DMS 273 treated with DMSO at 0.1 percent for 48 hours (cell line): ENCODE results near the gene APEH.
"Not testable (repeated sequence)": the region's sequence is repeated elsewhere in the genome, so short reads cannot be mapped to it uniquely, and the experiment has no call there.

Source experiments
- DNase-seq: peaks from one replicate; lab custom pipeline; 2025; lab: John Stamatoyannopoulos, UW

APEH gene

DNA sequence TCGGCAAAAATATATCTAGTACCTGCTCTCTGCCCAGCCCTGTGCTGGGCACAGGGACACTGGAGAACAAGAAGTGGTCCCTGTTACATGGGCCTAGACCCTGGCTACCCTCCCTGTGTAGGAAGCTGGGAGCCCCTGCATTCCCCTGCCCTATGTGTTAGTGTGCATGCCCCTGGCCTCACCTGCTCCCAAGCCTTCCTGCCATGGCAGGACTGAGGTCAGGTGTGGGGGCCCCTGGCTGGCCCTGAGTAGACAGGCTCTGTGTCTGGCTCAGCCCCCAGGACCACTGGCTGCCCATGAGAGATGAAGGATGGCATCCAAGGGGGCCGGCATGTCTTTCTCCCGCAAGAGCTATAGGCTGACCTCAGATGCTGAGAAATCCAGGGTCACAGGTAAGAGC is 16.7 kb downstream of the APEH start:
- not testable (repeated sequence) for DNase-seq

DNA sequence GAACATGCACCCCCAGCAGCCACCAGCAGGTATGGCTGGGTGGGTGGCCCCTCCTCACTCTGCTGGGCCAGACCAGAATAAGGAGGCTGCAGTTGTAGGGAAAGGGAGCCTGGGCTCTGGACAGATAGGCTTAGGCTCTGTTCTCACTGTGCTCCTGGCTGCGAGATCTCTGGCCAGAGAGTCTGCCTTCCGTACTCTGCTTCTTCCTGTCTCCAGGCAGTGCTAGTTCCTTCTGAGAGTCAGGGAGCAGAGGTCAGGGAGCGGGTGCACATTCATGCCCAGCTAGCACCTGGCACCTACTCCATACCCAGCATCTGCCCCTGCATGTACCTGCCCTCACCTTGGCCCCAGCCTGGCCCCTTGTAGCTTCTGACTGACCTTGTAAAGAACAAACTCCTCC is 17.3 kb downstream of the APEH start:
- not testable (repeated sequence) for DNase-seq

DNA sequence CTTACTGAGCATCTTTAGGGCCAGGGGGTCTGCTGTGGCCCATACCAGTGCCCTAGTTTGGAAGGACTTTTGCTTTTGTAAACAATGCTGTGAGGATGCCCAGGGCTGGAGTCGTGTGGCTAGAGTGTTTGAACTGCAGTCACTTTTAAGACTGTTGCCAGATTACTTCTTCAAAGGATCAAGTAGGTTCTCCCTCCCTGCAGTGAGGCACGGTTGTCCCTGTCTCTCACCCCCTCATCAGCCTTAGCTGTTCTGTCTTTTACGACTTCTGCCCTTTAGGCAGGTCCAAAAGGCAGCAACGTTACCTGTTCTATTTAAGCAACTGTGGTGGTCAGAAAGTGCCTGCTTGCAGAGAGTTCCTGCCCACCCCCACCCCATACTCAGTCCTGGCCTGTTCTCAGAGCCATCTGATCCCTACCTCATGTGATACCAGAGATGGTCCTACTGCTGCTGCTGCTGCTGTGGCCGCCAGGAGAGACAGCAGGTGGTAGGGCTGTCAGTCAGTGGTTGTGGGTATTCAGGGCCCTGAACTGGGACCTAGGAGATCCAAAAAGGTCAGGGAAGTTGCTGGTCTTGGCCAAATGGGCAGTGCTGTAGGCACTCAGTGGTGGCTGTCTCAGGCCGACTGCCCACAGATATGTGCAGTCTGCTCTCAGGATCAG is 20.4 kb downstream of the APEH start:
- not testable (repeated sequence) for DNase-seq

DNA sequence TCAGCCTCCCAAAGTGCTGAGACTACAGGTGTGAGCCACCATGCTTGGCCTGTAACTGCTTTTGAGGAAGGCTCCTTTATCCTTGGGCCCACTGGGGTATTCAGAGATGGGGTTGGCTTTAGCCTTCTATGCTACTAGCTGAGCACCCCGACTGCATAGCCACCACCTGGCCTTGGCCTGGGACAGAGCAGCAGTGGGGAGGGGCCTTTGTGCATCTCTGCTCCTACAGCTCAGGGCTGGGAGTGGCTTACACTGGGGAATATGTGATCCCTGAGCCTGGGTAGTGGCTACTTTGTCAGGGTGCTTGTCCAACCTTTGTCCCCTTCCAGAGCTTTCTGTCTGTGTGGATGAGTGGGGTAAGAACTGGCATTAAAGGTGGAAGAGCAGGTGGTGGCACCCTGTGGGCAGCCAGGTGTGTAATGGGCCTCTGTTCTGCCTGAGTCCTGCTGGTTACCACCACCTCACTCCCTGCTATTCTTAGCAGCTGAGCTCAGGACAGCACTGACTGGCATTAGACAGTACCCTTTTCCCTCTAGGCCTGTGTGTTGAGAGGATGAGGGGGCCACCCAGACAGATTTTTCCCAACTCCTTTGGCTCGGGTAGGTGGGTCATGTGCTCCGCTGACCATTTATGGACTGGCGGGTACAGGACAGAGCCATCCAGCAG is 21.3 kb downstream of the APEH start:
- DNase-seq, result not testable (repeated sequence)

DNA sequence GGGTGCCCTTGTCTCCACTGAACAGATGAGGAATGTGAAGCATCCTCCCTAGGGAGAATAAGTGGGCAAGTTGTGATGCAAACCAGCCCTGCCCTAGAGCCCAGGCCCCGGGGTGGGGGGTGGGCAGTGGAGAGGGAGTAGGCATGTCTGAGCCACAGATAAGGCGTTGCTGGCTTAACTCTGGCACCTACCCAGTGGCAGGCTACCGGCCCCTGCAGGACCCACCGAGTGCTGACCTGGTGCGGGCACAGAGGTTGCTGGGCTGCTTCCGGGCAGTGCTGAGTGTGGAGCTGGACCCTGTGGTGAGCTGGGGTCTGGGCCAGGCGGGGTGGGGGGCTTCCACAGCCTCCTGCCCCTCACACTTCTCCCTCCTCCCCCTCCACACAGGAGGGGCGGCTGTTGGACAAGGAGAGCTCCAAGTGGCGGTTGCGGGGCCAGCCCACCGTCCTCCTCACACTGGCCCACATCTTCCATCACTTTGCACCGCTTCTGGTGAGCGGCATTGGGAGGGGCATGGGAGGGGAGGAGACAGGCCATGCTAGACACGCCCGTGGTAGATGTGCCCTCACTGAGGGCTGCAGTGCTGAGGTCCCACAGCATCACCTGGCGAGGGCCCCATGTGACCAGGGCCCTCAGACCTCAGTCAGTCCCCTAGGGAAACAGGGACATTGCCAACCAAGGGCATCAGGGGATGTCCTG is 25.3 kb downstream of the APEH start:
- DNase-seq, result no peak

DNA sequence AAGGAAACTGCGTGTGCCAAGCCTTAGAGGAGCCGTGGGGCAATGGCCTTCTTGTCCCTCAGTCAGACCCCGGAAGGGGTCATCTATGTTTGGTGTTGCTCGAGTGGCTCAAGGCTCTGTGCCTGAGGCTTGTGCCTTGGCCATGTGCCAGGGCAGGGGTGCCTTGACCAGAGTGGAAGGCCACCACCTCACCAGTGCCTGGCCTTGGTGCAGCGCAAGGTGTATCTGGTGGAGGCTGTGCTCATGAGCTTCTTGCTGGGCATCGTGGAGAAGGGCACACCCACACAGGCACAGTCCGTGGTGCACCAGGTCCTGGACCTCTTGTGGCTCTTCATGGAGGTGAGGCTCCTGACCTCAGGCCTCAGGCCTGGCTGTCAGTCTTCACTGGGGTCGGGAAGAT is 25.9 kb downstream of the APEH start:
- DNase-seq, result no peak

DNA sequence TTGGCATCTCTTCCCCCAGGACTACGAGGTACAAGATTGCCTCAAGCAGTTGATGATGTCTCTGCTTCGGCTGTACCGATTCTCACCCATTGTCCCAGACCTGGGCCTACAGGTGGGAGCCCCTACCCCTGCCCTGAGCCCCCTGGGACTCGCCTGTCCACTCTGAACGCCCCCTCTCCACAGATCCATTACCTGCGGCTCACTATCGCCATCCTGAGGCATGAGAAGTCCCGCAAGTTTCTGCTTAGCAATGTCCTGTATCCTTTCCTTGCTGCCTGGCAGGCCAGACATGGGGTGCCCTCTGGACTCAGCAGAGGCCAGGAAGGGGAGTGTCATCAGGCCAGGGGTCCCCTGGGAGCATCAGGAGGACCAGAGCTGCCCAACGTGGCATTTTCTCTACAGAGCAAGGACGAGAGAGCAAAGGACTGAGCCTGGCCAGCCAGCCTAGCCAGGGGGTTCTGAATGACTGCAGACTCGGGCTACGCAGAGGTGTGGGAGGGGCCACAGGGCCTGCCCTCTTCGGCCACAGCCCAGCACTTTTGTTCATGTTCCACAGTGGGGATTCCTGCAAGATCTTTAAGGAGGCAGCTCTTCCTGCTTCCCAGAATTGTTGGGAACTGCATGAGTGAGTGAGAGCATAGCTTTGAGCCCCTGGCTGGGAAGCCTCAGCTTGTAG is 26.4 kb downstream of the APEH start:
- DNase-seq, result no peak

DNA sequence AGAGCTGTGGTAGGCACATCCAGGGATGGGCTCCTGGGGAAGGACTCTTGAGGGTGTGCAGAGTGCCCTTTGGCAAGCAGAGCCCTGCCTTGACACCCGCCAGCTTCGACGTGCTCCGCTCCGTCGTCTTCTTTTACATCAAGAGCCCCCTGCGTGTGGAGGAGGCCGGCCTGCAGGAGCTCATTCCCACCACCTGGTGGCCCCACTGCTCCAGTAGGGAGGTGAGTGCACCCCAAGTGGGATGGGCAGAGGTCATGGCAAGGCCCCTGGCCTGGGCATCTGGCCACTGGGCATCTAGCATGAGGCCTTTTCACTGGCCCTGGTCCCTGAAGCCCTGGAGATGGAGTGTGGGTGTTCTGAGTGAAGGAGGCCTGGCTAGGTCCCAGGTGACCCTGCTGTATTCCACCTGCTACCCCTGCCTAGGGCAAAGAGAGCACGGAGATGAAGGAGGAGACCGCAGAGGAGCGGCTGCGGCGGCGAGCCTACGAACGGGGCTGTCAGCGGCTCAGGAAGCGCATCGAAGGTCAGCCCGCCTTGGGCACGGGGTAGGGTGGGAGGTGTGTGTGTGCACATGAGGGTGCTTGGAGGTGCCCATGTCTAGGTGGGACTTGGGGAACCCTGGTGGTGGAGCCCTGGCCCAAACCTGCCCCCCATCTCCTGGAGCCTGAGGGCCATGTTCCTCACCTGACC is 27.4 kb downstream of the APEH start:
- no peak for DNase-seq

DNA sequence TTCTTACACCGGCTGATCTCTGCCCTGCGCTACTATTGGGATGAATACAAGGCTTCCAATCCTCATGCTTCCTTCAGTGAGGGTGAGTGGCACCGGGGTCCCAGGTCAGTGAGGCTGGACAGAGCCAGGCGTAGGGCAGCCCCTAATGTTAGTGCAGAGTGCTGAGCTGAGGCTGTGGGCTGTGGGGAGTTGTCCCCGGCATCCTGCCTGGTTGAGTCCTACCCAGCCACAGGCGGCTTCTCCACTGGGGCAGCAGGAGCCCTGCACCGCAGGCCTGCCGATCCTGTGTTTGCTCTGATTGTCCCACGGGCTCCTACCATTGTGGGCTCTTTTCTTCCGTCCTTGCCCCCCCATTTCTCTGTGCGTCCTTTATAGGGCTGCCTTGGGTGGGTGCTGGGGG is 28.5 kb downstream of the APEH start:
- DNase-seq, result no peak

DNA sequence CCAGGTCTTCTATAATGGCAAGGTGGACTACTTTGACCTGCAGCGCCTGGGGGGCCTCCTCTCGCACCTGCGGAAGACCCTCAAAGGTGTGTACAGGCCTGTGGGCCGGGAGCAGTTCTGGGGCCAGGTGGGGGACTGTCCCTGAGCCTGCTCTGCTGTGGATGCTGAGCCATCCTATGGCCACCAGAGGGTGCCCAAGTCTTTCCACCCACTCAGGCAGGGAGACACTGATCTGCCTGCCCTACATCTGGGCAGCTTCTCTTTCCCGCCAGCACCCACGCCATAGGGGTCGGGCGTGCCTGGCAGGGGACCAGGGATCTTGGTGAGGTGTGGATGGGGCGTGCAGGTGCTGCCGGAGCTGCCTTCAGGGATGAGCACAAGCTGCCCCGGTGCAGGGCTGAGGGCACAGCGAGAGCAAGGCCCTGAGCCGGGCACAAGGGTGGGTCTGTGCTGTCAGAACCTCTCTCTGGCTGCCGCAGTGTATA is 29.3 kb downstream of the APEH start:
- DNase-seq, result no peak

DNA sequence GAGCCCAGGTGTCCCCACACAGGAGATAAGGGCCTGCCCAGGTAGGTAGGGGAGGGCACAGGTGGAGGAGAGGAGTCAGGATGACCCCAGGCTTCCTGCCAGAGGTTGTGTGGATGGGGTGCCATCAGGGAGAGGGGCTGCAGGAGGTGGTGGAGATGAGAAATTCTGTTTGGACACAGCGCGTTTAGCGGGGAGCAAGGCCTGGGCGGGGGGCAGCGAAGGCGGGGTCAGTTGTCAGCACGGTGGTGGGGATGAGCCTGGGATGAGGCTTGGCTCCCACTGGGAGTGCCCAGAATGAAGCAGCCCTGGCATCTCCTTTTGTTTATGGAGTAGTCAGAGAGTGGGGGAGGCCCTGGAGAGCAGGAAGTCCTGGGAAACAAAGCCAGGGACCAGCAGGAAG is 29.8 kb downstream of the APEH start:
- no peak for DNase-seq

DNA sequence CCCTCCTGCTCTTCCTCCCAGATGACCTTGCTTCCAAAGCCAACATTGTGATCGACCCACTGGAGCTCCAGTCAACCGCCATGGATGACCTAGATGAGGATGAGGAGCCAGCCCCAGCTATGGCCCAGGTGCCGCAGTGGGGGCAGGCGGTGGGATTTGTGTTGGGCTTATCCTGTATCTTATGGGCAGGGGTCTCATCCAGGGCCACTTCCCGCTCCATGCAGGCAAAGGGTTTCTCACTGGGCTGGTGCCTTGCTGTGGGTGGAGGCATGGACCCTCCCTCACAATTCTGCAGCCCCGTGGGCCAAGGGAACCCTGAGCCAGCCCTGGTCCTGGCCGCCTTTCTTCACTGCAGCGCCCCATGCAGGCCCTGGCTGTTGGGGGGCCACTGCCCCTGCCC is 30.5 kb downstream of the APEH start:
- DNase-seq, result no peak

DNA sequence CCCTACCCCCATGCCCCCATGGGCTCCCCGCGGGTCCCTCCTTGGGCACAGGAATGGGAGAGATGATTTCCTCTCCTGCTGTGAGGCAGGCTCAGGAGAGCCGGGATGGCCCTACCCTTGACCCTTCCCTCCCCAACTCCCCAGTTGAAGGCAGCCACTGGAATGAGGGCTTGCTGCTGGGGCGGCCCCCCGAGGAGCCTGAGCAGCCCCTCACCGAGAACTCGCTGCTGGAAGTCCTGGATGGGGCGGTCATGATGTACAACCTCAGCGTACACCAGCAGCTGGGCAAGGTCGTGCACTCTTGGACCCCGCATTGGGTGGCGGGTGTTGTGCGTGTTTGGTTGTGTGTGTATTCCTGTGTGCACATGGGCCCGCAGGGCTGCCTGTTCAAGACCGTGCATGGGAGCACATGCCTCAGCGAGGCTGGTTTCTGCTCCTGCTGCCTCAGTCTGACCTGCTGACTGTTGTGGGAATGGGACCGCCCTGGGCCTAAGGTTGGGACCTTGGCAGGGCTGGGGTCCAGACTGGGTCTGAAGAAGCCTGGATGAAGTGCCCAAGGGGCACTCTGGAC is 31.3 kb downstream of the APEH start:
- no peak for DNase-seq

DNA sequence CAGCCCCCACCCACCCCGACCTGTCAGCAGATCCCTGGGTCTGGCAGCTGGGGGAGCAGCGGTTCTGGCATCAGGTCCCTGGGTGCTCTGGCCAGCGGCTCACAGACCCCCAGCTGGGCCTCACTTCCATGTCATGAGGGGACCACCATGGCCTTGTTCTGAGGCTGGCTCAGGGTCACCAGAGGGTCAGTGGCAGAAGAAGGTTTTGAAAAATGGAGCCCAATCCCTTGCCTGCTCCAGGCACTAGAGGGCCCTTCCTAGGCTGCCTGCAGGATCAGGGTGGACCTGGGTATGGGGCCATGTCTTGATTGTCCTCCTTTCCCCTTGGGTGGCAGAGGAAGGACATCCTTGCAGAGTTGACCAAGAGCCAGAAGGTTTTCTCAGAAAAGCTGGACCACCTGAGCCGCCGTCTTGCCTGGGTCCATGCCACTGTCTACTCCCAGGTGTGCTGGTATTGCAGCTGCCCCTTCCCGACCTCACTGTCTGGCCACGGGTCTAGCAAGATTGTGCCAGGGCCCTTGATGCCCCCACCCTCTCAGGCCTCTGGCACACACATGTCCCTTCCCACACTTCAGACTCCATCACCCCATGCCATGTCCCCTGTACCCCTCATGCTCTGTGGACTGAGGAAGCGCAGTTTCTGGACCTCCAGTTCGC is 32.4 kb downstream of the APEH start:
- DNase-seq, result no peak

DNA sequence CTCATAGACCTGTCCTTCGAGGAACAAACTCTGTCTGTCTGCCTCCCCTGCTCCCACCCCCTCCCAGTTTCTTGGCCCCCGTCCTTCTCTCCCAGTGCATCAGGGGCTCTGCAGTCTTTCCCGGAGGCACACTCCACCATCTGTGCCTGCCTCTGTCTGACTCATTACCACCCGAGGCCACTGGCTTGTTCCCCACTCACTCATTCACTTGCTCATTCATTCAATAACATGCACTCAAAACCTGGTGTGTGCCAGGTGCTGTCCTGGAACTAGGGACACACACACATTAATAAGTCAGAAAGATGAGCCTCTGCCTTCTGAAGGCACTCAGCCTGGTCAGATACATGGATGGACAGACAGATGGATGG is 32.9 kb downstream of the APEH start:
- peak; percentile 23 for DNase-seq

DNA sequence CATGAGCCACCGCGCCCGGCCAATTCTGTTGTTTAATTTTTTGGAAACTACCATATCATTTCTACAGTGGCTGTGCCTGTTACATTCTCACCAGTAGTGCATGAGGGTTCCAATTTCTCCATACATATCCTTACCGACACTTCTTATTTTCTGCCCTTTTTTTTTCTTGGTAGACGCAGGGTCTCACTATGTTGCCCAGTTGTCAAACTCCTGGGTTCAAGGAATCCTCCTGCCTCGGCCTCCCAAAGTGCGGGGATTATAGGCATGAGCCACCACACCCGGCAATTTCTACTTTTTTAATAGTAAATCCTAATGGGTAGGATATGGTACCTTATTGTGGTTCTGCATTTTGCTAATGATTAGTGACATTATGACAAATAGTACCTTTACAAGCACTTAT is 35.7 kb downstream of the APEH start:
- no peak for DNase-seq

DNA sequence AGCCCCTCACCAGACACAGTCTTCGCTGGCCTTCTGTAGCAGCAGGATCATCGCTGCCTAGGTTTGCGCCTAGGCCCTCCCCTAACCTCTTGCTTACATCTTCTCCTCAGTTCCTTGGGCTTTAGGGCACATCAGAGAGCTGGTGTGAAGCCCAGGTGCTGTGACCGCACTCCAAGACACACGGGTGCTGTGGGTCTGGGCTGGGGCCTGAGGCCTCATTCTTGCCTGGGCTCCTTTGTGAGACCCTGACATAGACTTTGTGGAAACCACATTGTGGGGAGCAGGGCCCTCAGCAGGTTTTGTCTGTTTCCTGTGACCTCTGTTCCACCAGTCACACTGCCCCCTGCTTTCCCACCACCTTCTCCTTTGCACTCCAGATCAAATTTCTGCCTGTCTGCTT is 37.3 kb downstream of the APEH start:
- DNase-seq, result no peak

DNA sequence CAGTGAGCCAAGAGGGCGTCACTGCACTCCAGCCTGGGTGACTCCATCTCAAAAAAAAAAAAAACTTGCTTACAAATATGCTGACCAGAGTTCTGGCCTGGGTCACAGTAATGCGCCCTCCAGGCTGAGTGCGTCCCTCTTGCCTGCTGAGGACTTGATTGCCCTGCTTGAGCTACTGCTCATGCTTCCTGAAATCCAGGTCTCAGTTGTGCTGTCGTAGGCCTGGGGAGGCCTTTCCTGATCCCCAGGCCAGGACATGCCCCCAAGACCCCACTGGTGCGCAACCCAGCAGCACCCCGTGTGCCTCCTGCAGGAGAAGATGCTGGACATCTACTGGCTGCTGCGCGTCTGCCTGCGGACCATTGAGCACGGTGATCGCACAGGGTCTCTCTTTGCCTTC is 38.0 kb downstream of the APEH start:
- no peak for DNase-seq

DNA sequence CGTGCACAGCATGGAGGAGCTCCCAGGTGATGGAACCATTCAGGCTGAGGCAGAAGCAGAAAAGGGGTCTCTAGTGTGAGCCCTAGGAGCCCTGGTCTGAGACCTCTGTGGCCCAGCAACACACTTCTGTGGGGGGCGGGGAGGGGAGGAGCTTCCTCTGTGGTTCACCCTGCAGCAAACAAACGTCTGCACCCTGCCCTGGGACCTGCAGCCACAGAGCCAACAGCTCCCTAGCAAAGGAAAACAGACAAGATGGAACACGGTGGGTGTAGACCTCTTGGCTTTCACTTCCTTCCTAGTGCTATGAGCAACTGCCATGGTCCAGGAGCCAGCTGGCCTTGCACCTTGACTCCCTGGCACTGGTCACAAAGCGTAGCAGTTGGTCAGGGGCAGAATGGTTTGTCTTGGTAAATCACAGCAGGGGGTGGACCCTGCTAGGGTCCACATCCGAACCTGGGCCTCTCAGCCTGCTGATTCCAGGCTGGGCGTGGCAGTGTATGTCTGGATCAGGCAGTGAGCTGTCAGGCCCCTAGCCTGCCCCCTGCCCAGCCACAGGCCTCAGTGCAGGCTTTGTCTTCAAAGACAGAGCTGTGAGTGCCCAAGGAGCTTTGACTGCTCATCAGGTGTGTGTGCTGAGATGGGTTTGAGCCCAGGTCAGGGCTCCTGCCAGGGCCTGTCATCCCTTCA is 38.6 kb downstream of the APEH start:
- no peak for DNase-seq

DNA sequence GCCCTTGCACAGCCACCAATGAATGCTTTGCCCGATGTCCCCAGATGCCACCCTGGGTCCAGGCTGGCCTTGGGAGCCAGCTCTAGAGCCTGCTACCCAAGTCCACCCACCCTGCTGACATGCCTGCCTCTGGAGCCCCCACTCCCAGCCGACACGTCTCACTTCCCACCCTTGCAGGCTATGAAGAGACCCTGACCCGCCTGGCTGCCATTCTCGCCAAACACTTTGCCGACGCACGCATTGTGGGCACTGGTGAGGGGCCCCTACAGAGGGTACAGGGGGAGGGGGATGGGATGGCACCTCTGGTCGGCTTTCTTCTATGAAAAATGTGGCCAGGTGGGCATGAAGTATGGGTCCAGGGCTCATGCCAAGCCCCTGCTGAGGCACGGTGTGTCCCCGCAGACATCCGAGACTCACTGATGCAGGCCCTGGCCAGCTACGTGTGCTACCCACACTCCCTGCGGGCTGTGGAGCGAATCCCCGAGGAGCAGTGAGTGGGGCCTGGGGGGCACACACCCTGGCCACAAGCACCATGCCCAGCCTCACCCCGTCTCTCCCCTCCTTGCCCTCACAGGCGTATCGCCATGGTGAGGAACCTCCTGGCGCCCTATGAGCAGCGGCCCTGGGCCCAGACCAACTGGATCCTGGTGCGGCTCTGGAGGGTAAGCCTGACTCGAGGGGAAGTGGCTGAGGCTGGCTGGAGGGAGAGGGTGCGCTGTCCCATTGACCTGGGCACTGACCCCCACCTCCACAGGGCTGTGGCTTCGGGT is 39.4 kb downstream of the APEH start:
- no peak for DNase-seq
